ENCODE data around the gene NSD2. TPM values are rescaled to one million over a fixed set of nuclear protein-coding genes. Genes with fewer than 3 reads are reported as not detected.

NSD2 gene
- total and polyA plus RNA-seq, 9 of the 15 experiments (the other 6 are each of a cell fraction or from before 2014, with no cell fraction given): 6.4 to 126 (median 58.8) TPM

DNA sequence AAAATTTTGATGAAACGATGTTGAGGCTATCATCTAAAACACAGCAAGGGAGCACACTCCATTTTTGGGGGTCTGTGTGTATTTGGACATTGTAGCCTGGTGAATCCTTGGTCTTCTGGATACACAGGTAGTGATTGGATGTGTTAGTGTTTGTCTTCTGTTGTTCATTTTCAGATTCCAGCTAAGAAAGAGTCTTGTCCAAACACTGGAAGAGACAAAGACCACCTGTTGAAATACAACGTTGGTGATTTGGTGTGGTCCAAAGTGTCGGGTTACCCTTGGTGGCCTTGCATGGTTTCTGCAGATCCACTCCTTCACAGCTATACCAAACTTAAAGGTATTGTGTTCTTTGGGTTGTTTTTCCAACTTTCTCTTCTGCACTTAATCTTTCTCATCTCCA is 32.8 kb downstream of the NSD2 start (continued):
- no peak for TF ChIP-seq RBBP5 (IDR thresholded peaks at IDR 0.05; ENCODE audit: borderline replicate concordance, insufficient read depth, low read length, poor library complexity, severe bottlenecking)
- TF ChIP-seq HLTF (IDR thresholded peaks at IDR 0.05): no peak

DNA sequence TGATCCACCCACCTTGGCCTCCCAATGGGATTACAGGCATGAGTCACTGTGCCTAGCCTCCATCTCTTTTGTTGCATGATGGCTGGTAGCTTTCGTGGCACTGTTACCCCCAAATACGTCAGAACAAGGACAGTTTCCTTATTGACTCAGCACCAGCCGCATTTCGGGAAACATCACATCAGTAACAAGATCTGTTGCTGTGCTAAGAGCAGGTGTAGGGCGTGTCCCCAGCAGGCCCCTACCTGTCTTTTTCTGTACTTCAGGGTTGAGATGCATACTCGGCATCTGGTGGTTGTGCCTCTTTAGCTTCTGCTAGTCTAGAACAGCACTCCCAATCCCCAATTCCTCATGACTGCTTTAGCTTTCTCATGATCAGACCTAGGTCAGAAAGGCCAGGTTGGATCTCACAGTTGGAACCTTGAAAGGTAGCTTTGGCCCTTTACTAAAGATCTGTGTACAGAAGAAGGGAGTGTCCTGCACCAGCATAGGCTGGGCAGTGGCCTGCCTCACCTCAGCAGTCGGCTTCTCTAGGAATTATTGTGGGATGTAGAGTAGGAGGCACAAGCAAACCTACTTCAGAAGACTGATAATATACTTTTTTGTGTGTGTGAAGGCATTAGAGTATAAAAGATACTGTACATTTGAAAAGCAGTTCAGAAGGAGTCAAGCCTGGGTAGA is 36.8 kb downstream of the NSD2 start:
- Histone ChIP-seq H3K9ac (ENCODE audit: insufficient read depth in 1 of 2, low read depth in 2 of 2, low read length in 2 of 2) (no peak overlapping the region), H3K79me2 (ENCODE audit: control insufficient read depth, insufficient read depth, low read length) (peaks cover 90% of the 10 kb centered on the region), H3K4me1 (replicated peaks in 1 of 2; ENCODE audit: control insufficient read depth in 2 of 2, insufficient read depth in 2 of 2, low read length in 2 of 2) (peaks cover 5 to 15% of the 10 kb centered on the region in 2 experiments; a peak in 3 of 5 replicates), H3K4me3 (no peak overlapping the region), H3K9me3 (replicated peaks; ENCODE audit: control insufficient read depth, insufficient read depth, low read depth, low read length) (no peaks in the 10 kb centered on the region), H3K27ac (ENCODE audit: extremely low read depth, low read depth, low read length) (no peak overlapping the region; the same call in 2 of the 3 replicates), H3K36me3 (ENCODE audit: control insufficient read depth, insufficient read depth, low read length) (peaks cover 82% of the 10 kb centered on the region), H3K27me3 (ENCODE audit: control insufficient read depth in 2 of 2, insufficient read depth in 2 of 2, low read length in 2 of 2) (no peaks in the 10 kb centered on the region), H4K20me1 (replicated peaks; ENCODE audit: control insufficient read depth, insufficient read depth, low read length) (peaks cover 16% of the 10 kb centered on the region), H3K9me1 (ENCODE audit: control insufficient read depth, insufficient read depth, low read length) (no peaks in the 10 kb centered on the region), H3K4me2 (ENCODE audit: insufficient read depth, low read length) (no peak overlapping the region), H2AFZ (ENCODE audit: low read depth, low read length) (no peak overlapping the region)
- intact Hi-C loops (cut with micrococcal nuclease) (loop anchor here (5.0 kb wide), 1 partner anchor 161 kb away; no protein-coding TSS in a partner anchor), in situ Hi-C loops (cut with MboI) (no loop called here)
- ChIA-PET POLR2A (interaction anchor here (0.7 to 2.0 kb wide), 3 partner anchors 10 to 25 kb away, joined by 4 to 6 read pairs (median 4); no protein-coding TSS in a partner anchor), CTCF (ENCODE audit: low intra/inter-chr PET ratio) (no interaction called here)
- 79% methylated on average over 7 of the region's 7 CpGs for WGBS (ENCODE audit: insufficient coverage, low coverage, missing lambda C conversion rate)
- no TSS peak for BruUV-seq (replicated peaks)
- ATAC-seq (no peak), DNase-seq (ENCODE audit: extremely low read depth in 1 of 4, low spot score in 3 of 4) (no peak), FAIRE-seq (no peak)
- TF ChIP-seq, protein P1, sequence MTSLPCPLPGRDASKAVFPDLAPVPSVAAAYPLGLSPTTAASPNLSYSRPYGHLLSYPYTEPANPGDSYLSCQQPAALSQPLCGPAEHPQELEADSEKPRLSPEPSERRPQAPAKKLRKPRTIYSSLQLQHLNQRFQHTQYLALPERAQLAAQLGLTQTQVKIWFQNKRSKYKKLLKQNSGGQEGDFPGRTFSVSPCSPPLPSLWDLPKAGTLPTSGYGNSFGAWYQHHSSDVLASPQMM (CRISPR knock-in tag; IDR thresholded peaks at IDR 0.05): no peak
- TF ChIP-seq ZNF280B (CRISPR knock-in tag; IDR thresholded peaks at IDR 0.05) (no peak), HDGF (IDR thresholded peaks at IDR 0.05) (no peak), FOXK1 (CRISPR knock-in tag; IDR thresholded peaks at IDR 0.05; ENCODE audit: borderline replicate concordance) (no peak), STAG1 (CRISPR knock-in tag; IDR thresholded peaks at IDR 0.05; ENCODE audit: borderline replicate concordance) (no peak), SRSF1 (IDR thresholded peaks at IDR 0.05; ENCODE audit: low read depth, low read length) (no peak)

Data from K562 (cell line).